HepG2 (cell line): ENCODE measurements around the gene TCAP.

Experiments used
- ATF7 ChIP-seq, 2 experiments: fragments of 450-650 bp in 1 of 2; sonication (generic) in 1 of 2; formaldehyde crosslinking in 1 of 2; IDR thresholded peaks; 2 replicates each; pipeline versions ENCODE4 v1.4.0 to v1.6.1; 2016 to 2020; ENCODE audit warnings: antibody characterized with exemption in 1 of 2, mild to moderate bottlenecking in 1 of 2, missing genetic modification reagents in 1 of 2
- CEBPB ChIP-seq: IDR thresholded peaks from 2 replicates; pipeline ENCODE4 v1.6.1; 2011; ENCODE audit warnings: low read depth, low read length, improper control_type of control experiment, borderline replicate concordance
- ELF1 ChIP-seq: sonication (generic); formaldehyde crosslinking; IDR thresholded peaks from 2 replicates; pipeline ENCODE4 v1.4.0; 2020; ENCODE audit warnings: missing genetic modification reagents
- NFRKB ChIP-seq: fragments of 450-650 bp; IDR thresholded peaks from 2 replicates; pipeline ENCODE4 v1.6.1; 2017
- SIN3A ChIP-seq: IDR thresholded peaks from 2 replicates; pipeline ENCODE4 v1.6.1; 2011; ENCODE audit warnings: low read depth, mild to moderate bottlenecking, control low read depth, low read length, borderline replicate concordance
- YY1 ChIP-seq: IDR thresholded peaks from 2 replicates; pipeline ENCODE4 v1.6.1; 2011; ENCODE audit warnings: low read length, low read depth, moderate library complexity, mild to moderate bottlenecking; ENCODE audit not compliant: insufficient read depth, insufficient replicate concordance
- ZNF136 ChIP-seq: sonication (generic); formaldehyde crosslinking; IDR thresholded peaks from 2 replicates; pipeline ENCODE4 v1.8.1; 2022; ENCODE audit warnings: low read depth, mild to moderate bottlenecking, moderate library complexity, missing genetic modification reagents
- ZNF274 ChIP-seq: sonication (generic); formaldehyde crosslinking; IDR thresholded peaks from 2 replicates; pipeline ENCODE4 v1.5.1; 2020; ENCODE audit warnings: mild to moderate bottlenecking, missing genetic modification reagents
- ZNF496 ChIP-seq: sonication (generic); formaldehyde crosslinking; IDR thresholded peaks from 2 replicates; pipeline ENCODE4 v1.8.1; 2023; ENCODE audit warnings: mild to moderate bottlenecking, moderate library complexity, missing genetic modification reagents; ENCODE audit not compliant: insufficient replicate concordance
- ZNF558 ChIP-seq: sonication (generic); formaldehyde crosslinking; IDR thresholded peaks from 2 replicates; pipeline ENCODE4 v1.9.0; 2022; ENCODE audit warnings: mild to moderate bottlenecking, missing genetic modification reagents, borderline replicate concordance
- ZNF589 ChIP-seq: sonication (generic); formaldehyde crosslinking; conservative IDR thresholded peaks from 2 replicates; pipeline ENCODE4 v1.8.0; 2022; ENCODE audit warnings: mild to moderate bottlenecking, moderate library complexity, missing genetic modification reagents
- TF ChIP-seq, protein P1 (sequence below): sonication (generic); formaldehyde crosslinking; IDR thresholded peaks from 2 replicates; pipeline ENCODE4 v1.5.0; 2020; ENCODE audit warnings: mild to moderate bottlenecking, missing genetic modification reagents, moderate library complexity
- TF ChIP-seq, protein P2 (sequence below): sonication (generic); formaldehyde crosslinking; IDR thresholded peaks from 2 replicates; pipeline ENCODE4 v1.4.0; 2020; ENCODE audit warnings: missing genetic modification reagents

DNA sequence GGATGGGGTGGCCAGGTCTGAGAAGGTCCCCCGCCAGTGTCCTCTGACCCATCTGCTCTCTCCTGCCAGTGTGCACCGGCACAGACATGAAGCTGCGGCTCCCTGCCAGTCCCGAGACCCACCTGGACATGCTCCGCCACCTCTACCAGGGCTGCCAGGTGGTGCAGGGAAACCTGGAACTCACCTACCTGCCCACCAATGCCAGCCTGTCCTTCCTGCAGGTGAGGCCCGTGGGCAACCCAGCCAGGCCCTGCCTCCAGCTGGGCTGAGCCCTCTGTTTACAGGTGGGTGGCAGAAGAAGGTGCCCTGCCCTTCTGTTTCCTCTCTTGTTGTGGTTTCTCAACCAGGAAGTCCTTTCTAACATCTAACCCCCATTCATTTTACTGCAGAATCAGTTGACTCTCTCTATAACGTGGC lies 41.8 kb downstream of the TCAP start:
- TF ChIP-seq ZNF274 (CRISPR knock-in tag) (no peak), ZNF496 (no peak), SIN3A (no peak), YY1 (no peak), ATF7 (IDR thresholded peaks at IDR 0.05) (no peak), ATF7 (CRISPR knock-in tag; IDR thresholded peaks at IDR 0.05) (no peak), ZNF558 (no peak), ZNF589 (CRISPR knock-in tag) (no peak), CEBPB (no peak), ELF1 (CRISPR knock-in tag) (no peak), NFRKB (no peak), ZNF136 (CRISPR knock-in tag) (no peak)
- TF ChIP-seq, protein P1, sequence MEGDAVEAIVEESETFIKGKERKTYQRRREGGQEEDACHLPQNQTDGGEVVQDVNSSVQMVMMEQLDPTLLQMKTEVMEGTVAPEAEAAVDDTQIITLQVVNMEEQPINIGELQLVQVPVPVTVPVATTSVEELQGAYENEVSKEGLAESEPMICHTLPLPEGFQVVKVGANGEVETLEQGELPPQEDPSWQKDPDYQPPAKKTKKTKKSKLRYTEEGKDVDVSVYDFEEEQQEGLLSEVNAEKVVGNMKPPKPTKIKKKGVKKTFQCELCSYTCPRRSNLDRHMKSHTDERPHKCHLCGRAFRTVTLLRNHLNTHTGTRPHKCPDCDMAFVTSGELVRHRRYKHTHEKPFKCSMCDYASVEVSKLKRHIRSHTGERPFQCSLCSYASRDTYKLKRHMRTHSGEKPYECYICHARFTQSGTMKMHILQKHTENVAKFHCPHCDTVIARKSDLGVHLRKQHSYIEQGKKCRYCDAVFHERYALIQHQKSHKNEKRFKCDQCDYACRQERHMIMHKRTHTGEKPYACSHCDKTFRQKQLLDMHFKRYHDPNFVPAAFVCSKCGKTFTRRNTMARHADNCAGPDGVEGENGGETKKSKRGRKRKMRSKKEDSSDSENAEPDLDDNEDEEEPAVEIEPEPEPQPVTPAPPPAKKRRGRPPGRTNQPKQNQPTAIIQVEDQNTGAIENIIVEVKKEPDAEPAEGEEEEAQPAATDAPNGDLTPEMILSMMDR (CRISPR knock-in tag): no peak
- TF ChIP-seq, protein P2, sequence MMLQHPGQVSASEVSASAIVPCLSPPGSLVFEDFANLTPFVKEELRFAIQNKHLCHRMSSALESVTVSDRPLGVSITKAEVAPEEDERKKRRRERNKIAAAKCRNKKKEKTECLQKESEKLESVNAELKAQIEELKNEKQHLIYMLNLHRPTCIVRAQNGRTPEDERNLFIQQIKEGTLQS (CRISPR knock-in tag): no peak
